Cardiac muscle cell (in vitro differentiated cells and primary cell): Measurements from ENCODE around the gene MTMR3. TPM values are rescaled to one million over a fixed set of nuclear protein-coding genes. Genes with fewer than 3 reads are reported as not detected.

Experiments
- DNase-seq, 2 donors: peaks; one replicate each; pipeline versions ENCODE4 v3.0.0 to v3.0.0-alpha.2; 2010 to 2017; ENCODE audit warnings: low read depth in 1 of 2, low spot score in 1 of 2
- H3K27ac ChIP-seq: fragments of 200-600 bp; sonication (generic); 2 replicates; pipeline ENCODE4 v1.5.1; 2016
- H3K27me3 ChIP-seq: fragments of 200-600 bp; sonication (generic); 2 replicates; pipeline ENCODE4 v1.6.0; 2016; ENCODE audit warnings: control low read depth
- H3K36me3 ChIP-seq: fragments of 200-600 bp; sonication (generic); 2 replicates; pipeline ENCODE4 v1.5.1; 2016; ENCODE audit warnings: control low read depth
- H3K4me1 ChIP-seq: fragments of 200-600 bp; sonication (generic); 2 replicates; pipeline ENCODE4 v1.8.1; 2017; ENCODE audit warnings: low read depth, mild to moderate bottlenecking, mixed run types
- H3K4me3 ChIP-seq: fragments of 200-600 bp; sonication (generic); 2 replicates; pipeline ENCODE4 v1.5.1; 2016; ENCODE audit warnings: mild to moderate bottlenecking
- H3K9me3 ChIP-seq: fragments of 200-600 bp; sonication (generic); 2 replicates; pipeline ENCODE4 v1.5.1; 2017; ENCODE audit warnings: low read depth, mild to moderate bottlenecking, control low read depth
- CTCF ChIP-seq: IDR thresholded peaks from 2 replicates; pipeline ENCODE4 v1.5.1; 2012; ENCODE audit warnings: low read depth, mild to moderate bottlenecking, low read length
- polyA plus RNA-seq: library from polyadenylated mRNA; unstranded; fragments of >200 nt; fragmentation: Nextera tagmentation; extraction: Ambion mirVana; gene quantifications from 2 replicates; pipeline ENCODE4 v1.2.1, GENCODE V29; 2016
- total RNA-seq: library from RNA; depleted of rRNA; stranded (reverse); fragments of >200 nt; gene quantifications from 2 replicates; pipeline ENCODE4 v1.2.3, GENCODE V29; 2016

Gene MTMR3
- total and polyA plus RNA-seq, 2 experiments from 2014 or later = 10.1 to 22.0 TPM

DNA sequence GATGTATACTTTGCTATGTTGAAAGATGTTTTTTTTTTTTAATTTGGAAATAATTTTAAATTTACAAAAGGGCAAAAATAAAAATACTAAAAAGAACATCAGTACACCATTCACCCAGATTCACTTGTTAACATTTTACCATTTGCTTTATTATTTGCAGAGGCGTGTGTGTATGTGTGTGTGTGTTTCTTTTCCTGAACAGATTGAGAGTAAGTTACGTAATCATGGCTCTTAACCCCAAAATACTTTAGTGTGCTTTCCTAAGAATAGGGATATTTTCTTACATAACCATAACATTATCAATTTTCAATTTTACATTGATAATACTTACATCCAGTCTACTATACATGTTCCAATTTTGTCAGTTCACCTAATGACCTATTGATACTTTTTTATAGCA lies 105.7 kb downstream of the MTMR3 start:
- H3K9me3 ChIP-seq = no peaks in the 10 kb centered on the region
- no peaks in the 10 kb centered on the region for H3K4me1 ChIP-seq
- H3K27ac ChIP-seq = no peak overlapping the region
- H3K36me3 ChIP-seq = no peaks in the 10 kb centered on the region
- TF ChIP-seq CTCF = no peak
- H3K4me3 ChIP-seq = no peak overlapping the region
- DNase-seq = peak in 1 of 2 donors; percentile 34
- H3K27me3 ChIP-seq = no peaks in the 10 kb centered on the region

- no peak for DNase-seq
- H3K9me3 ChIP-seq = no peaks in the 10 kb centered on the region
- TF ChIP-seq CTCF = no peak
- no peaks in the 10 kb centered on the region for H3K27me3 ChIP-seq
- H3K4me3 ChIP-seq = no peak overlapping the region
- no peaks in the 10 kb centered on the region for H3K4me1 ChIP-seq
- H3K27ac ChIP-seq = no peak overlapping the region
- H3K36me3 ChIP-seq = no peaks in the 10 kb centered on the region
These were observed 106.5 kb downstream of the MTMR3 start for GRCh38 chr22:29989446-29989845.

DNA sequence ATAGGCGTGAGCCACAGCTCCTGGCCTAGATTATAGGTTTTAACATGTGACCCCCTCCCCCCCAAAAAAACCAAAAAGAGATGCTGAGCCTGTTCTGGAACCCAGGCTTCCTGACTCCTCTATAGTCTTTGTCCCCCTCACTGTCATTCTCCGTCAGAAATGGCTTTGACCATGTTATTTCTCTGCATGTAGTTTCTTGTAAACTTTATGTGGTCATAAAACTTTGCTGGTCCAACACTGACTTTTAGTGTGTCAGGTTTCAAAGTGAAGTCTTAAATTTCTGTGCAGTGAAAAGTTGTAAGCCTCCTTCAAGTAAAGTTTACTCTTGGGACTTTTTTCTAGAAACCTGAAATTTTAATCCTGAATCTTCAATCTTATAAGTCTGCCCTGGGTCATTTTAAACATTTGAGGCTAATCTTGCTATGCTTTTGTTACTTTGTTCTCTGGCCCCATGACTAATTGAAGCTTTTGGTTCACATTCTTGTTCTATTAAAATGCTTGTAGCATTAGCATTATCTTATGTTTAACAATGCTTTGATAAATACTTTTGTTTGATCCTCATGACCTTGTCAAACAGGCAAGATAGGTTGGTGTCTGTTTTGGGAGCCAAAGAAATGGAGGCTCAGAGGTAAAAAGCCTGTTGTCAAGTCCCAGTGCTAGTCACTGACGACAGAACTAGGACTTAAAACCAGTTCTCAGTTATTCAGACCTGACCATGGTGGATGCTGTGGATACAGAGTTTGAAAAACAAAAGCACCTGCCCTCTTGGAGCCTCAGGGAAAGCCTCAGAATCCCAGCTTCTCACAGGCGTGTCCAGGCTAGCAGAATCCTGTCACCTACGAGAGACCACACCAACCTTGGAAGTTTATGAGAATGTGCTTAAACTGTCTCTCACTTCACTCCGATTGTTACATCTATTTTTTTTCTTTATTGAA lies 109.6 kb downstream of the MTMR3 start:
- TF ChIP-seq CTCF = no peak
- no peaks in the 10 kb centered on the region for H3K36me3 ChIP-seq
- H3K27ac ChIP-seq = no peak overlapping the region
- no peak for DNase-seq
- H3K9me3 ChIP-seq = no peaks in the 10 kb centered on the region
- no peak overlapping the region for H3K4me3 ChIP-seq
- no peaks in the 10 kb centered on the region for H3K4me1 ChIP-seq
- H3K27me3 ChIP-seq = no peaks in the 10 kb centered on the region

GRCh38 chr22:29994027-29994715 lies 111.2 kb downstream of the MTMR3 start:
- Histone ChIP-seq H3K4me1 (no peaks in the 10 kb centered on the region), H3K27ac (no peak overlapping the region), H3K9me3 (no peaks in the 10 kb centered on the region), H3K36me3 (peaks cover under 1% of the 10 kb centered on the region), H3K4me3 (no peak overlapping the region), H3K27me3 (no peaks in the 10 kb centered on the region)
- no peak for TF ChIP-seq CTCF
- peak in 1 of 2 donors; percentile 43 for DNase-seq

- H3K4me3 ChIP-seq = no peak overlapping the region
- peaks cover 5% of the 10 kb centered on the region for H3K36me3 ChIP-seq
- H3K27me3 ChIP-seq = no peaks in the 10 kb centered on the region
- H3K4me1 ChIP-seq = no peaks in the 10 kb centered on the region
- peak in 1 of 2 donors; percentile 69 for DNase-seq
- no peaks in the 10 kb centered on the region for H3K9me3 ChIP-seq
- no peak overlapping the region for H3K27ac ChIP-seq
- TF ChIP-seq CTCF = no peak
These were observed 112.0 kb downstream of the MTMR3 start for GRCh38 chr22:29994943-29995342.
